Left renal pelvis (tissue), 4 donors: Measurements from ENCODE around the gene STUB1. TPM values are rescaled to one million over a fixed set of nuclear protein-coding genes. Genes with fewer than 3 reads are reported as not detected.

Source experiments
- polyA plus RNA-seq, 4 donors: library from polyadenylated mRNA; unstranded; fragments of 120-200 nt; gene quantifications; one replicate each; pipeline ENCODE4 v1.2.1, GENCODE V29; 2013; ENCODE audit not compliant: insufficient read length in 4 of 4

Gene STUB1
- polyA plus RNA-seq, 4 donors: 84.9 to 143 (median 105) TPM

Other genes starting within 250 kb of the STUB1 start
- gene CAPN15, start 152.7 kb upstream of the STUB1 start, polyA plus RNA-seq: 10 to 100 TPM; 16.2 to 36.6 (median 23.5) TPM
- 10 to 100 TPM in 1 of 4 donors, 1 to 10 TPM in 2, under 1 TPM in 1; 0.59 to 21.7 (median 8.6) TPM for gene PRR35, start 120.0 kb upstream of the STUB1 start, polyA plus RNA-seq
- gene NHLRC4, start 113.4 kb upstream of the STUB1 start, polyA plus RNA-seq: 10 to 100 TPM in 1 of 4 donors, 1 to 10 TPM in 3; 2.7 to 10.3 (median 5.8) TPM
- gene PIGQ, start 110.4 kb upstream of the STUB1 start, polyA plus RNA-seq: 10 to 100 TPM; 28.0 to 89.7 (median 50.2) TPM
- gene RAB40C, start 90.3 kb upstream of the STUB1 start, polyA plus RNA-seq: 10 to 100 TPM; 12.4 to 32.9 (median 16.1) TPM
- 1 to 10 TPM in 3 of 4 donors, under 1 TPM in 1; 0.82 to 3.5 (median 1.1) TPM for gene WFIKKN1, start 49.4 kb upstream of the STUB1 start, polyA plus RNA-seq
- 10 to 100 TPM; 44.5 to 67.1 (median 45.4) TPM for gene METTL26, start 44.1 kb upstream of the STUB1 start, polyA plus RNA-seq
- gene MCRIP2, start 38.6 kb upstream of the STUB1 start, polyA plus RNA-seq: 10 to 100 TPM in 3 of 4 donors, 1 to 10 TPM in 1; 3.5 to 30.3 (median 15.3) TPM
- 10 to 100 TPM; 26.1 to 76.2 (median 35.0) TPM for gene WDR90, start 31.0 kb upstream of the STUB1 start, polyA plus RNA-seq
- 100 to 1,000 TPM in 1 of 4 donors, 10 to 100 TPM in 3; 56.9 to 127 (median 63.7) TPM for gene RHOT2, start 12.3 kb upstream of the STUB1 start, polyA plus RNA-seq
- 1 to 10 TPM in 3 of 4 donors, under 1 TPM in 1; 0.91 to 2.8 (median 1.1) TPM for gene RHBDL1, start 4.7 kb upstream of the STUB1 start, polyA plus RNA-seq
- 10 to 100 TPM; 44.5 to 67.9 (median 60.9) TPM for gene JMJD8, start 3.9 kb downstream of the STUB1 start, polyA plus RNA-seq
- gene WDR24, start 10.0 kb downstream of the STUB1 start, polyA plus RNA-seq: 10 to 100 TPM in 1 of 4 donors, 1 to 10 TPM in 3; 8.4 to 15.0 (median 9.9) TPM
- 1 to 10 TPM in 2 of 4 donors, under 1 TPM in 2; 0.79 to 2.0 (median 1.2) TPM for gene FBXL16, start 25.4 kb downstream of the STUB1 start, polyA plus RNA-seq
- gene METRN, start 34.7 kb downstream of the STUB1 start, polyA plus RNA-seq: 10 to 100 TPM in 2 of 4 donors, 1 to 10 TPM in 2; 5.2 to 12.1 (median 9.2) TPM
- gene ANTKMT, start 40.7 kb downstream of the STUB1 start, polyA plus RNA-seq: 10 to 100 TPM in 3 of 4 donors, 1 to 10 TPM in 1; 8.9 to 28.2 (median 10.8) TPM
- gene CCDC78, start 46.0 kb downstream of the STUB1 start, polyA plus RNA-seq: 1 to 10 TPM in 3 of 4 donors, under 1 TPM in 1; 0.86 to 3.5 (median 2.2) TPM
- 1 to 10 TPM; 2.4 to 7.9 (median 4.1) TPM for gene HAGHL, start 46.7 kb downstream of the STUB1 start, polyA plus RNA-seq
- gene CIAO3, start 60.6 kb downstream of the STUB1 start, polyA plus RNA-seq: 10 to 100 TPM; 15.8 to 31.2 (median 22.2) TPM
- gene MSLN, start 80.3 kb downstream of the STUB1 start, polyA plus RNA-seq: 10 to 100 TPM in 3 of 4 donors, 1 to 10 TPM in 1; 2.3 to 27.1 (median 12.3) TPM
- gene RPUSD1, start 108.0 kb downstream of the STUB1 start, polyA plus RNA-seq: 10 to 100 TPM in 3 of 4 donors, 1 to 10 TPM in 1; 8.5 to 16.5 (median 10.5) TPM
- 10 to 100 TPM; 19.9 to 48.6 (median 23.0) TPM for gene CHTF18, start 108.2 kb downstream of the STUB1 start, polyA plus RNA-seq
- gene GNG13, start 120.3 kb downstream of the STUB1 start, polyA plus RNA-seq: under 1 TPM in 2 of 4 donors, not detected in 2; 0.15 to 0.46 TPM